ENCODE results near the gene CFAP107.

Gene CFAP107

GRCh38 chr1:12745126-12745991 is 641 bp upstream of the CFAP107 start:
- no peak for DNase-seq

GRCh38 chr1:12748778-12749355 is 2.9 kb downstream of the CFAP107 start:
- DNase-seq, result no peak

GRCh38 chr1:12754738-12755137 is 8.7 kb downstream of the CFAP107 start:
- DNase-seq, result no peak

- no peak for DNase-seq
Measured at GRCh38 chr1:12756273-12756672, 10.3 kb downstream of the CFAP107 start.

GRCh38 chr1:12756768-12757413 is 10.9 kb downstream of the CFAP107 start:
- no peak for DNase-seq

- no peak for DNase-seq
Measured at GRCh38 chr1:12757836-12758235, 11.8 kb downstream of the CFAP107 start.

- no peak for DNase-seq
Measured at GRCh38 chr1:12760256-12760795, 14.3 kb downstream of the CFAP107 start.

GRCh38 chr1:12761781-12762180 is 15.8 kb downstream of the CFAP107 start:
- DNase-seq, result no peak

GRCh38 chr1:12762766-12763165 is 16.8 kb downstream of the CFAP107 start:
- no peak for DNase-seq

GRCh38 chr1:12763479-12763878 is 17.5 kb downstream of the CFAP107 start:
- DNase-seq, result no peak

GRCh38 chr1:12764016-12764415 is 18.0 kb downstream of the CFAP107 start:
- no peak for DNase-seq

- DNase-seq, result no peak
Measured at GRCh38 chr1:12769031-12769430, 23.0 kb downstream of the CFAP107 start.

GRCh38 chr1:12769976-12770505 is 24.0 kb downstream of the CFAP107 start:
- no peak for DNase-seq

- no peak for DNase-seq
Measured at GRCh38 chr1:12770620-12771019, 24.6 kb downstream of the CFAP107 start.

- DNase-seq, result no peak
Measured at GRCh38 chr1:12771186-12771585, 25.2 kb downstream of the CFAP107 start.

GRCh38 chr1:12772520-12772919 is 26.5 kb downstream of the CFAP107 start:
- no peak for DNase-seq

- DNase-seq, result no peak
Measured at GRCh38 chr1:12773438-12773837, 27.4 kb downstream of the CFAP107 start, which contains the start of gene PRAMEF12. TSS of gene PRAMEF12 (plus strand) at chr1:12773738. CDS start at chr1:12774868, 1,130 bp downstream.

- DNase-seq, result no peak
Measured at GRCh38 chr1:12774801-12775345, 28.9 kb downstream of the CFAP107 start.

- DNase-seq, result no peak
Measured at GRCh38 chr1:12775443-12775842, 29.4 kb downstream of the CFAP107 start.

GRCh38 chr1:12776801-12777557 is 31.0 kb downstream of the CFAP107 start:
- DNase-seq, result no peak

GRCh38 chr1:12778061-12778460 is 32.1 kb downstream of the CFAP107 start:
- DNase-seq, result no peak

- no peak for DNase-seq
Measured at GRCh38 chr1:12778907-12779306, 32.9 kb downstream of the CFAP107 start.
